NCI-H1694 treated with DMSO at 0.1 percent for 48 hours (cell line): ENCODE results near the gene FAM20C.
"Not testable (repeated sequence)": the region's sequence is repeated elsewhere in the genome, so short reads cannot be mapped to it uniquely, and the experiment has no call there.

Source experiments
- DNase-seq: peaks from one replicate; lab custom pipeline; 2025; lab: John Stamatoyannopoulos, UW

Gene FAM20C

GRCh38 chr7:192701-193480 is 520 bp downstream of the FAM20C start:
- no peak for DNase-seq

- no peak for DNase-seq
Observed at GRCh38 chr7:193481-194251, 1.3 kb downstream of the FAM20C start.

GRCh38 chr7:194252-195009 is 2.1 kb downstream of the FAM20C start:
- DNase-seq = no peak

- DNase-seq = no peak
Observed at GRCh38 chr7:195010-195829, 2.8 kb downstream of the FAM20C start.

- DNase-seq = no peak
Observed at GRCh38 chr7:195830-196128, 3.4 kb downstream of the FAM20C start.

GRCh38 chr7:196283-196682 is 3.9 kb downstream of the FAM20C start:
- no peak for DNase-seq

- DNase-seq = no peak
Observed at GRCh38 chr7:196778-197321, 4.5 kb downstream of the FAM20C start.

GRCh38 chr7:197413-198335 is 5.3 kb downstream of the FAM20C start:
- no peak for DNase-seq

GRCh38 chr7:199483-200249 is 7.3 kb downstream of the FAM20C start:
- DNase-seq = no peak

GRCh38 chr7:200290-200689 is 7.9 kb downstream of the FAM20C start:
- no peak for DNase-seq

GRCh38 chr7:200704-201103 is 8.3 kb downstream of the FAM20C start:
- DNase-seq = no peak

- no peak for DNase-seq
Observed at GRCh38 chr7:204326-204725, 12.0 kb downstream of the FAM20C start.

GRCh38 chr7:205115-206010 is 13.0 kb downstream of the FAM20C start:
- DNase-seq = no peak

GRCh38 chr7:206351-206750 is 14.0 kb downstream of the FAM20C start:
- DNase-seq = not testable (repeated sequence)

- no peak for DNase-seq
Observed at GRCh38 chr7:207418-208129, 15.2 kb downstream of the FAM20C start.

- no peak for DNase-seq
Observed at GRCh38 chr7:208130-208673, 15.8 kb downstream of the FAM20C start.

GRCh38 chr7:208816-209215 is 16.4 kb downstream of the FAM20C start:
- DNase-seq = no peak

GRCh38 chr7:209416-209815 is 17.0 kb downstream of the FAM20C start:
- no peak for DNase-seq
